Neutrophil (primary cell): ENCODE measurements around the gene TMEM63B.

Experiments used
- H3K27ac ChIP-seq: fragments of 200-600 bp; sonication (generic); 2 replicates; pipeline ENCODE4 v1.5.1; 2016; ENCODE audit warnings: mild to moderate bottlenecking, moderate library complexity
- H3K27me3 ChIP-seq: fragments of 200-600 bp; sonication (generic); 2 replicates; pipeline ENCODE4 v1.6.0; 2016; ENCODE audit warnings: mild to moderate bottlenecking
- H3K36me3 ChIP-seq: fragments of 200-600 bp; sonication (generic); 2 replicates; pipeline ENCODE4 v1.5.1; 2017
- H3K4me1 ChIP-seq, 2 experiments: fragments of 200-600 bp in 1 of 2; sonication (generic) in 1 of 2; 1 replicate in 1 of 2; 2 replicates in 1 of 2; pipeline versions ENCODE4 v1.5.1 to v1.6.1; 2013 to 2016; ENCODE audit warnings: low read depth in 1 of 2, low read length in 1 of 2, mild to moderate bottlenecking in 1 of 2, moderate library complexity in 1 of 2; ENCODE audit not compliant: control insufficient read depth in 1 of 2, insufficient read depth in 1 of 2
- H3K4me3 ChIP-seq, 2 experiments: fragments of 200-600 bp in 1 of 2; sonication (generic) in 1 of 2; 1 replicate in 1 of 2; 2 replicates in 1 of 2; pipeline ENCODE4 v1.5.1; 2013 to 2016; ENCODE audit warnings: low read depth in 1 of 2, low read length in 1 of 2, mild to moderate bottlenecking in 1 of 2, moderate library complexity in 1 of 2
- H3K9me3 ChIP-seq: fragments of 200-600 bp; sonication (generic); 2 replicates; pipeline ENCODE4 v1.5.1; 2016
- CTCF ChIP-seq: fragments of 200-600 bp; sonication (generic); IDR thresholded peaks from 2 replicates; pipeline ENCODE4 v1.5.1; 2016; ENCODE audit warnings: antibody characterized with exemption

The TMEM63B gene

GRCh38 chr6:44080561-44081521 is 46.5 kb upstream of the TMEM63B start:
- no peak overlapping the region for H3K27ac ChIP-seq
- H3K9me3 ChIP-seq: no peaks in the 10 kb centered on the region
- no peak overlapping the region for H3K4me3 ChIP-seq
- H3K4me1 ChIP-seq: no peaks in the 10 kb centered on the region
- H3K36me3 ChIP-seq: no peaks in the 10 kb centered on the region
- TF ChIP-seq CTCF: no peak
- peaks cover 33% of the 10 kb centered on the region for H3K27me3 ChIP-seq

GRCh38 chr6:44081753-44082152 is 45.6 kb upstream of the TMEM63B start:
- Histone ChIP-seq H3K36me3 (no peaks in the 10 kb centered on the region), H3K4me3 (no peak overlapping the region), H3K27me3 (peaks cover 23% of the 10 kb centered on the region), H3K9me3 (no peaks in the 10 kb centered on the region), H3K4me1 (no peaks in the 10 kb centered on the region), H3K27ac (no peak overlapping the region)
- TF ChIP-seq CTCF: no peak

- Histone ChIP-seq H3K27ac (no peak overlapping the region), H3K27me3 (peaks cover 12% of the 10 kb centered on the region), H3K4me1 (no peaks in the 10 kb centered on the region), H3K36me3 (no peaks in the 10 kb centered on the region), H3K4me3 (no peak overlapping the region), H3K9me3 (no peaks in the 10 kb centered on the region)
- TF ChIP-seq CTCF: no peak
Observed at GRCh38 chr6:44082872-44083321, 44.5 kb upstream of the TMEM63B start.

- Histone ChIP-seq H3K27ac (no peak overlapping the region), H3K9me3 (no peaks in the 10 kb centered on the region)
- no peak for TF ChIP-seq CTCF
Observed at GRCh38 chr6:44084231-44085014, 42.9 kb upstream of the TMEM63B start.

GRCh38 chr6:44085219-44085618 is 42.1 kb upstream of the TMEM63B start:
- no peaks in the 10 kb centered on the region for H3K27me3 ChIP-seq
- H3K9me3 ChIP-seq: no peaks in the 10 kb centered on the region
- no peak for TF ChIP-seq CTCF

More at GRCh38 chr6:44084231-44085014, 42.9 kb upstream of the TMEM63B start:
- Histone ChIP-seq H3K27me3 (no peaks in the 10 kb centered on the region), H3K4me1 (no peaks in the 10 kb centered on the region), H3K4me3 (no peak overlapping the region), H3K36me3 (no peaks in the 10 kb centered on the region)

More at GRCh38 chr6:44085219-44085618, 42.1 kb upstream of the TMEM63B start:
- H3K36me3 ChIP-seq: no peaks in the 10 kb centered on the region
- H3K4me1 ChIP-seq: no peaks in the 10 kb centered on the region
- H3K4me3 ChIP-seq: no peak overlapping the region
- no peak overlapping the region for H3K27ac ChIP-seq
